Measurements from ENCODE around the gene CACNA2D3. TPM values are rescaled to one million over a fixed set of nuclear protein-coding genes. Genes with fewer than 3 reads are reported as not detected.

CACNA2D3 gene
- total RNA-seq, 1 donor from 2014 or later, result not detected

DNA sequence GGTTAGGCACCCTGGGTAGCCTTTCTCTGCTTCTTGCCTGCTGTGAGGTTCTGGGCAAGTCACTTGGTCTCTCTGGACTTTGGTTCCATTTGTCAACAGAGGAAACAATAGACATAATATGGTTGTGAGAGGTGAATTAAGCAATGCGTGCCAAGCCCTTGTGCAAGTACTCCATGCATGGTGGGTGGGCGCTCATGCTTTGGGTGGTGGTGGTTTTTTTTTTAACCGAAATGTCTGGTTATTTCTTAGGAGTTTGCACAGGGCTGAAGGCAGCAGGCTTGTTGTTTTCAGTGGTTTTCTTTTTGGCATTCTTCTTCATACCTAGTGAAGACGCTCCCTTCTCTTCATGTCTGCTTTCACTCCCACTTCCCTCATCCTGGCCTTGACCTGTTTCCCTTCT is 889.7 kb downstream of the CACNA2D3 start:
- no peaks in the 10 kb centered on the region for H3K36me3 Mint-ChIP-seq (ENCODE audit: low read depth)
- no peaks in the 10 kb centered on the region for H3K4me1 Mint-ChIP-seq (ENCODE audit: low read depth)
- H3K27me3 Mint-ChIP-seq (ENCODE audit: low read depth), result no peaks in the 10 kb centered on the region
- no peak for TF ChIP-seq CTCF (IDR thresholded peaks at IDR 0.05)
- H3K9me3 Mint-ChIP-seq (ENCODE audit: low read depth), result no peaks in the 10 kb centered on the region
- H3K27ac Mint-ChIP-seq (ENCODE audit: unreplicated experiment), result no peak overlapping the region
- H3K4me3 Mint-ChIP-seq (ENCODE audit: unreplicated experiment), result no peak overlapping the region
- no peak for DNase-seq (ENCODE audit: low spot score)

DNA sequence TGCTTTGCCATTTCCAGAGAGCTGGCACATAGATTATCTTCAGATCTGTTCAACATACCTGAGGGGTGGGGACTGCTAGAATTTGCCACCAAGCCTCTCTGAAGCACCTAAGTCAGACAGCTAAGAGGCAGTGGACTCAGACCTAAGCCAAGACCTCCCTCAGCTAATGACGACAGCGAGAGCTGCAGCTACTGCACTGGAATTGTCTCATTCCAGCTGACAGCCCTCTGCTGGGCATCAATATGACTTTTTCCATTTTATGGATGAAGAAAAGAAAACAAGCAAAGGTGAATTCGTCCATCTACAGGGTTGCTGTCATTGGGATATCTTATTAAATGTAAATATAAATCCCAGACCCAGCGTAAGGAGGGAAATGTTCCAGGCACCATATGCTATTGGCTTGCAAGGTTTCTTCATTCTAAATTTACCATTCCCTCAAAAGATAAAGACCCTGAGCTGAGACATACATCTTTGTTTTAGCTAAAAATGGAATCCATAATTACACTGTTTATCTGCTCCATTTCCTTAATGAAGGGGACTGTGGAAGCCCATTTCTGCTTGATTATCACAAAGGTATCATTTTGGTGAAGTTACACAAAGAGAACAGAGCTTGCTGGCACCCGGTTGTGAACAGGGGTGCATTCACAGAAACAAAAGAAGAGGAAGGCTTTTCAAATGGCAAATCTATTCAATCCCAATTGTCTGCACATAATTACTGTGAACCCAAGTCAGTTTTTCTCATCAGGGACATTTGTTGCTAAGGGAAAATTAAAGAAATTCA is 891.0 kb downstream of the CACNA2D3 start:
- no peaks in the 10 kb centered on the region for H3K9me3 Mint-ChIP-seq (ENCODE audit: low read depth)
- no peak overlapping the region for H3K27ac Mint-ChIP-seq (ENCODE audit: unreplicated experiment)
- no peaks in the 10 kb centered on the region for H3K27me3 Mint-ChIP-seq (ENCODE audit: low read depth)
- no peak overlapping the region for H3K4me3 Mint-ChIP-seq (ENCODE audit: unreplicated experiment)
- no peaks in the 10 kb centered on the region for H3K36me3 Mint-ChIP-seq (ENCODE audit: low read depth)
- no peaks in the 10 kb centered on the region for H3K4me1 Mint-ChIP-seq (ENCODE audit: low read depth)
- TF ChIP-seq CTCF (IDR thresholded peaks at IDR 0.05), result peak; percentile 69
- no peak for DNase-seq (ENCODE audit: low spot score)

DNA sequence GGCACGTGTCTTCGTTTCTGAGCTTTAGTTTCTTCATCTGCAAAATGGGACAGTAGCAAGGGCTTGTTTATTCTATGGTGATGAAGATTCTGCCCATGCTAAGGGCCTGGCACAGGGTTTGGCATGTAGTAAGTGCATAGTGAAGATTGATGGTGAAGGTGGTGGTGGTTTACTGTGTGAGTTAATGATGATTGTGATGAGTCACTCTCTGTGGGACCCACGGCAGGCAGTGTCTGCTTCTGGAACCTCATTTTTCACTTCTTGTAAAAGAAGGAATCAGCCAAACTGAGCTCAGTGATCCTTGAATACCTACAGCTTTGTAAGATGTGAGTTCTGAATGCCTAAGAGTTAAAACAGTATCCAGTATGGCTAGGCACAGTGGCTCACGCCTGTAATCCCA is 891.7 kb downstream of the CACNA2D3 start:
- no peaks in the 10 kb centered on the region for H3K9me3 Mint-ChIP-seq (ENCODE audit: low read depth)
- no peak overlapping the region for H3K27ac Mint-ChIP-seq (ENCODE audit: unreplicated experiment)
- H3K4me1 Mint-ChIP-seq (ENCODE audit: low read depth), result no peaks in the 10 kb centered on the region
- TF ChIP-seq CTCF (IDR thresholded peaks at IDR 0.05), result no peak
- DNase-seq (ENCODE audit: low spot score), result no peak
- H3K4me3 Mint-ChIP-seq (ENCODE audit: unreplicated experiment), result no peak overlapping the region
- no peaks in the 10 kb centered on the region for H3K27me3 Mint-ChIP-seq (ENCODE audit: low read depth)
- H3K36me3 Mint-ChIP-seq (ENCODE audit: low read depth), result no peaks in the 10 kb centered on the region

- H3K4me3 Mint-ChIP-seq (ENCODE audit: unreplicated experiment), result no peak overlapping the region
- no peaks in the 10 kb centered on the region for H3K4me1 Mint-ChIP-seq (ENCODE audit: low read depth)
- no peak overlapping the region for H3K27ac Mint-ChIP-seq (ENCODE audit: unreplicated experiment)
- DNase-seq (ENCODE audit: low spot score), result no peak
- no peak for TF ChIP-seq CTCF (IDR thresholded peaks at IDR 0.05)
- H3K9me3 Mint-ChIP-seq (ENCODE audit: low read depth), result no peaks in the 10 kb centered on the region
- no peaks in the 10 kb centered on the region for H3K36me3 Mint-ChIP-seq (ENCODE audit: low read depth)
- no peaks in the 10 kb centered on the region for H3K27me3 Mint-ChIP-seq (ENCODE audit: low read depth)
Observed at GRCh38 chr3:55014906-55015305, 892.6 kb downstream of the CACNA2D3 start.

DNA sequence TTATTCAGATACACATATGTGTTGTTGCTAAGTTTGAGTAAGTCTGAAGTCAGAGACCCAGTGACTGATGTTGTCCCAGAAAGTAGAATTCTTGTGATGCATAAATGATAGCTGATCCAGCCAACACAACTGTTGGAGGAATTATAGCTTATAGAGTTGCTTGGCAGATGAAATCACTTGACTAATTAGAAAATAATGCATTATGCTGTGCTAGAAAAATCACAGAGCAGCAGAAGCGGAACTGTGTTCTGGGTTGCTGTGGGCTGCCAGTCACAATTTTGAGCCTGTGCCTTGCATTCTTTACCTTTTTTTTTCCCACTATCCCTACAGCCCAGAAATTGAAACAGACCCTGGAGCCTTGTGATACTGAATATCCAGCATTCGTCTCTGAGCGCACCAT is 895.5 kb downstream of the CACNA2D3 start:
- Mint-ChIP-seq H3K36me3 (ENCODE audit: low read depth) (no peaks in the 10 kb centered on the region), H3K9me3 (ENCODE audit: low read depth) (no peaks in the 10 kb centered on the region), H3K27me3 (ENCODE audit: low read depth) (no peaks in the 10 kb centered on the region), H3K4me1 (ENCODE audit: low read depth) (no peaks in the 10 kb centered on the region), H3K27ac (ENCODE audit: unreplicated experiment) (no peak overlapping the region), H3K4me3 (ENCODE audit: unreplicated experiment) (no peak overlapping the region)
- TF ChIP-seq CTCF (IDR thresholded peaks at IDR 0.05), result no peak
- no peak for DNase-seq (ENCODE audit: low spot score)

Data from chondrocyte (in vitro differentiated cells).